Lung (tissue), 12 donors: ENCODE data around the gene ANK3. TPM values are rescaled to one million over a fixed set of nuclear protein-coding genes. Genes with fewer than 3 reads are reported as not detected.

ENCODE experiments used
- ATAC-seq: fragments of 200-7000 bp; cut with Tn5 transposase; one replicate; pipeline ENCODE4 v1.9.1; 2020; ENCODE audit warnings: moderate number of reproducible peaks; ENCODE audit not compliant: insufficient read depth, low FRiP score
- DNase-seq, 3 donors: peaks; one replicate each; pipeline ENCODE4 v3.0.0-alpha.2; 2013 to 2017
- H3K27ac ChIP-seq, 2 donors: one replicate each; pipeline ENCODE4 v1.5.1; 2013; ENCODE audit warnings: mild to moderate bottlenecking in 2 of 2, moderate library complexity in 2 of 2, control low read depth in 1 of 2, inconsistent platforms in 1 of 2, low read depth in 1 of 2, low read length in 1 of 2
- H3K27me3 ChIP-seq, 3 donors: one replicate each; pipeline ENCODE4 v1.5.1; 2013; ENCODE audit warnings: low read length in 2 of 3; ENCODE audit not compliant: control insufficient read depth in 3 of 3, insufficient read depth in 3 of 3
- H3K36me3 ChIP-seq, 4 donors: one replicate each; pipeline ENCODE4 v1.5.1; 2013; ENCODE audit warnings: low read length in 4 of 4, mild to moderate bottlenecking in 1 of 4, moderate library complexity in 1 of 4; ENCODE audit not compliant: control insufficient read depth in 4 of 4, insufficient read depth in 4 of 4
- H3K4me1 ChIP-seq, 5 donors: one replicate each; pipeline ENCODE4 v1.5.1; 2013; ENCODE audit warnings: low read length in 5 of 5, mild to moderate bottlenecking in 2 of 5, moderate library complexity in 1 of 5; ENCODE audit not compliant: control insufficient read depth in 5 of 5, insufficient read depth in 5 of 5
- H3K4me3 ChIP-seq: one replicate; pipeline ENCODE4 v1.5.1; 2013; ENCODE audit warnings: mild to moderate bottlenecking, control low read depth, moderate library complexity
- H3K9ac ChIP-seq, 2 donors: one replicate each; pipeline ENCODE4 v1.5.1; 2013; ENCODE audit warnings: low read length in 2 of 2, control low read depth in 1 of 2; ENCODE audit not compliant: insufficient read depth in 1 of 2
- H3K9me3 ChIP-seq, 4 donors: one replicate each; pipeline ENCODE4 v1.5.1; 2013; ENCODE audit warnings: low read length in 3 of 4, mild to moderate bottlenecking in 1 of 4, moderate library complexity in 1 of 4; ENCODE audit not compliant: control insufficient read depth in 4 of 4, insufficient read depth in 3 of 4
- WGBS, 2 donors: extraction: QIAGEN DNeasy Blood & Tissue Kit; methylation state at CpG; one replicate each; pipeline ENCODE4 v1.1.7; 2013; 5-methylcytosine and 5-hydroxymethylcytosine counted together
- polyA plus RNA-seq, 2 donors: library from polyadenylated mRNA; stranded (reverse); fragments of 200-250 nt; gene quantifications; one replicate each; pipeline ENCODE4 v1.2.1, GENCODE V29; 2013
- total RNA-seq, 2 donors: library from RNA; depleted of rRNA in 1 of 2; stranded (reverse); fragments of >200 nt in 1 of 2; gene quantifications; one replicate each; pipeline ENCODE4 v1.2.1, GENCODE V29; 2014 to 2021
- TF ChIP-seq, protein P1 (sequence below): IDR thresholded peaks from 2 replicates; pipeline ENCODE4 v1.5.1; 2012; ENCODE audit warnings: mild to moderate bottlenecking; ENCODE audit errors: control extremely low read depth, extremely low read depth
- donor health status: control.
- donor health status: control.
- donor health status: Bipolar disorder and iron deficiency.
- donor health status: healthy.
- donor health status: DM: yes; HTN: yes; CAD: no.

Gene ANK3
- total and polyA plus RNA-seq, 4 donors = 10.4 to 96.0 (median 46.4) TPM

DNA sequence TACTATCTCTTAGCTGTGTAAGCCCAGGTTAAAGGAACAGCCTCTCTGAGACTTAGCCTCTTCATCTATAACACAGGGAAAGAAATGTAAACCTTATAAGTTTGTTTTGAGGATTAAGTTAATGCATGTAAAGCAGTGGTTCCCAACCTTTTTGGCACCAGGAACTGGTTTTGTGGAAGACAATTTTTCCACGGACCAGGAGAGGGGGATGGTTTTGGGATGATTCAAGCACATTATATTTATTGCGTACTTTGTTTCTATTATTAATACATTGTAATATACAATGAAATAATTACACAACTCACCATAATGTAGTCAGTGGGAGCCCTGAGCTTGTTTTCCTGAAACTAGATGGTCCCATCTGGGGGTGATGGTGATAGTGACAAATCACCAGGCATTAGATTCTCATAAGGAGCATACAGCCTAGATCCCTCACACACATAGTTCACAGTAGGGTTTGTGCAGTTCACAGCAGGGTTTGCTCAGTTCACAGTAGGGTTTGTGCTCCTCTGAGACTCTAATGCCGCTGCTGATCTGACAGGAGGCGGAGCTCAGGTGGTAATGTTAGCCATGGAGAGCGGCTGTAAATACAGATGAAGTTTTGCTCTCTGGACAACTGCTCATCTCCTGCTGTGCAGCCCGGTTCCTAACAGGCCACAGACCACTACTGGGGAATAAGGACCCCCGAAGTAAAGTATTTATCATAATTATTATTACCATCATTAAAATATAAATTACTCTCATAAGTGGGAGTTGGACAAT, 41.3 kb upstream of the ANK3 start:
- 84 to 85% methylated on average over 7 of the region's 7 CpGs for WGBS, 2 donors
- Histone ChIP-seq H3K9ac (no peak overlapping the region), H3K27me3 (no peaks in the 10 kb centered on the region), H3K36me3 (no peaks in the 10 kb centered on the region), H3K9me3 (no peaks in the 10 kb centered on the region), H3K4me1 (peaks cover 0 to 14% (median 4%) of the 10 kb centered on the region in 5 donors), H3K27ac (no peak overlapping the region), H3K4me3 (no peak overlapping the region)
- ATAC-seq = no peak
- DNase-seq = no peak
- TF ChIP-seq, protein P1, sequence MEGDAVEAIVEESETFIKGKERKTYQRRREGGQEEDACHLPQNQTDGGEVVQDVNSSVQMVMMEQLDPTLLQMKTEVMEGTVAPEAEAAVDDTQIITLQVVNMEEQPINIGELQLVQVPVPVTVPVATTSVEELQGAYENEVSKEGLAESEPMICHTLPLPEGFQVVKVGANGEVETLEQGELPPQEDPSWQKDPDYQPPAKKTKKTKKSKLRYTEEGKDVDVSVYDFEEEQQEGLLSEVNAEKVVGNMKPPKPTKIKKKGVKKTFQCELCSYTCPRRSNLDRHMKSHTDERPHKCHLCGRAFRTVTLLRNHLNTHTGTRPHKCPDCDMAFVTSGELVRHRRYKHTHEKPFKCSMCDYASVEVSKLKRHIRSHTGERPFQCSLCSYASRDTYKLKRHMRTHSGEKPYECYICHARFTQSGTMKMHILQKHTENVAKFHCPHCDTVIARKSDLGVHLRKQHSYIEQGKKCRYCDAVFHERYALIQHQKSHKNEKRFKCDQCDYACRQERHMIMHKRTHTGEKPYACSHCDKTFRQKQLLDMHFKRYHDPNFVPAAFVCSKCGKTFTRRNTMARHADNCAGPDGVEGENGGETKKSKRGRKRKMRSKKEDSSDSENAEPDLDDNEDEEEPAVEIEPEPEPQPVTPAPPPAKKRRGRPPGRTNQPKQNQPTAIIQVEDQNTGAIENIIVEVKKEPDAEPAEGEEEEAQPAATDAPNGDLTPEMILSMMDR = no peak

DNA sequence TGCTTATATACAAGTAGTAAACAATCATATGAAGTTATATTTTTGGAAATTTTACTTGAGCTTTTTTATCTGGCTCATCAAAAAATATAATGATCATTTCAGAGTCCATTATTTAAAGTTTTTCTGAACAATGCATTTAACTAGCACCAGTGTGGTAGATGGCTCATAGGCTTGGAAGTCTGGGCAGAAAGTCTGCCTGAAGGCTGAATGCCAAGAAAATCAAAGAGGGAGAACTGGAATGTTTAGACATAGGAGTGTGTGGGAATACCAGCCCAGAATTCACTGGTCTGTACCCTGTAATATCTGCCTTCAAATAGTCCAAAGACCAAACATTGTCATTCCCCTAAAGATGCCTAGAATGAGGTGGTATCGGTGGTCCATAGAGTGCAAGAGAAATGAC, 40.3 kb upstream of the ANK3 start:
- Histone ChIP-seq H3K9ac (no peak overlapping the region), H3K27ac (no peak overlapping the region), H3K9me3 (no peaks in the 10 kb centered on the region), H3K4me3 (no peak overlapping the region), H3K4me1 (peaks cover 0 to 14% (median 4%) of the 10 kb centered on the region in 5 donors), H3K27me3 (no peaks in the 10 kb centered on the region), H3K36me3 (no peaks in the 10 kb centered on the region)
- DNase-seq = peak in 2 of 3 donors; percentile 42 to 47
- ATAC-seq = no peak
- TF ChIP-seq, protein P1 = no peak
- WGBS, 2 donors = 85 to 100% methylated on average over 1 of the region's 1 CpG

DNA sequence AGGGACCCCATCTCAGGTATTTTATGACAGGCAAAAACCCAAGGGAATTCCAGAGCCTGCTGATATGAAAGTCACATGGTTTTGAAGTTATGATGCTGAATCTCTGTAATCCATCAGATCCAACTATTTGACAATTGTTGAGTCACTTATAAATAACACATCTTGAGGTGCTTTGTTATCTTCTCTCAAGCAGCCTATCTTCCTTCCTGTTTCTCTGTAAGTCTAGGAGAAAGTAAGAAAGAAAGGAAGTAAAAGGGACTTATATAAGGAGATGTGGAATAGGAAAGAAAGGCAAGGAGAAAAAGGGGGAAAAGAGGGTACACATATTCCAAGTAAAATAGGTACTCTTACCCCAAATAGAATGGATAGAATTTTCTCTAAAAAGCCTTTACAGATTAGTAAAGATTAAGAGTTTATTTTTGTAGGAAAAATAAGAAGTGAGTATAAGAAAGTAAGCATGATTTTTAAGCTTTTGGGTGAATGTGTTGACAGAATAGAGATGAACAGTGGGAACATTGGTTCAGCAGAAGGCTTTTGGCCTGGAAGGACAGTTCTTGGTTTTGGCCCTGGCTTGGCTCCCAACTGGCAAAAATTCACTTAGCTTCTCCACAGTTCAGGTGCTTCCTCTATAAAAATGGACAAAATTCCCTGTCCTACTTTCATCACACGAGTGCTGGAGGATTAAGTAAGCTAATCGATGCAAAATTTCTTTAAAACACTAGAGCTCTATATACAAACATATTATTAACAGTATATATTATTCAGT, 39.6 kb upstream of the ANK3 start:
- Histone ChIP-seq H3K27me3 (no peaks in the 10 kb centered on the region), H3K27ac (no peak overlapping the region), H3K4me3 (no peak overlapping the region), H3K36me3 (no peaks in the 10 kb centered on the region), H3K9ac (no peak overlapping the region), H3K4me1 (peaks cover 0 to 14% (median 4%) of the 10 kb centered on the region in 5 donors), H3K9me3 (no peaks in the 10 kb centered on the region)
- ATAC-seq (no peak), DNase-seq (no peak)
- 79 to 83% methylated on average over 2 of the region's 2 CpGs for WGBS, 2 donors
- TF ChIP-seq, protein P1 = no peak
